Fibroblast of lung (primary cell): ENCODE results near the gene EBLN2. TPM values are rescaled to one million over a fixed set of nuclear protein-coding genes. Genes with fewer than 3 reads are reported as not detected.

Experiments used
- DNase-seq, 2 donors: peaks; one replicate each; pipeline versions ENCODE4 v3.0.0 to v3.0.0-alpha.2; 2010; ENCODE audit warnings: low read depth in 2 of 2
- H2AFZ ChIP-seq: 2 replicates; pipeline ENCODE4 v1.5.1; 2012; ENCODE audit warnings: low read length, control low read depth, inconsistent platforms
- H3K27ac ChIP-seq: 2 replicates; pipeline ENCODE4 v1.5.1; 2011; ENCODE audit warnings: low read length, control low read depth; ENCODE audit not compliant: insufficient read depth
- H3K27me3 ChIP-seq: 2 replicates; pipeline ENCODE4 v1.5.1; 2011; ENCODE audit warnings: mild to moderate bottlenecking, low read length; ENCODE audit not compliant: control insufficient read depth, insufficient read depth
- H3K36me3 ChIP-seq: 2 replicates; pipeline ENCODE4 v1.5.1; 2011; ENCODE audit warnings: low read length; ENCODE audit not compliant: control insufficient read depth, insufficient read depth
- H3K4me1 ChIP-seq: 2 replicates; pipeline ENCODE4 v1.5.1; 2011; ENCODE audit warnings: low read length; ENCODE audit not compliant: control insufficient read depth, insufficient read depth; ENCODE audit errors: extremely low read depth
- H3K4me2 ChIP-seq: 2 replicates; pipeline ENCODE4 v1.5.1; 2011; ENCODE audit warnings: low read length, control low read depth; ENCODE audit not compliant: insufficient read depth; ENCODE audit errors: extremely low read depth
- H3K4me3 ChIP-seq, 4 experiments: fragments of 200-600 bp in 1 of 4; sonication (generic) in 1 of 4; replicated peaks in 1 of 4; 2 replicates each; pipeline ENCODE4 v1.5.1; 2011 to 2016; ENCODE audit warnings: low read length in 4 of 4, low read depth in 3 of 4, mild to moderate bottlenecking in 3 of 4, control low read depth in 2 of 4, inconsistent platforms in 1 of 4, mixed read lengths in 1 of 4; ENCODE audit not compliant: insufficient read depth in 1 of 4; ENCODE audit errors: control extremely low read depth in 1 of 4
- H3K79me2 ChIP-seq: 2 replicates; pipeline ENCODE4 v1.5.1; 2012; ENCODE audit warnings: mild to moderate bottlenecking, low read length, inconsistent platforms; ENCODE audit not compliant: control insufficient read depth, insufficient read depth
- H3K9ac ChIP-seq: 2 replicates; pipeline ENCODE4 v1.5.1; 2011; ENCODE audit warnings: mild to moderate bottlenecking, low read length, control low read depth; ENCODE audit not compliant: insufficient read depth
- H3K9me3 ChIP-seq: 2 replicates; pipeline ENCODE4 v1.5.1; 2012; ENCODE audit warnings: low read depth, low read length; ENCODE audit not compliant: control insufficient read depth, insufficient read depth
- H4K20me1 ChIP-seq: 2 replicates; pipeline ENCODE4 v1.5.1; 2011; ENCODE audit warnings: low read length; ENCODE audit not compliant: control insufficient read depth, insufficient read depth; ENCODE audit errors: extremely low read depth
- EZH2 ChIP-seq: IDR thresholded peaks from 2 replicates; pipeline ENCODE4 v1.5.1; 2012; ENCODE audit warnings: low read length, control low read depth, mild to moderate bottlenecking; ENCODE audit errors: missing control alignments
- polyA plus RNA-seq, 2 donors: library from polyadenylated mRNA; depleted of rRNA in 1 of 2; stranded (reverse) in 1 of 2; unstranded in 1 of 2; fragments of >200 nt; gene quantifications; 2 replicates each; pipeline ENCODE4 v1.2.1, GENCODE V29; 2011 to 2012; ENCODE audit warnings: missing spikeins in 1 of 2
- total RNA-seq: library from RNA; depleted of rRNA; stranded (reverse); fragments of >200 nt; gene quantifications from 2 replicates; pipeline ENCODE4 v1.2.1, GENCODE V29; 2014
- TF ChIP-seq, protein P1 (sequence below), 2 donors: IDR thresholded peaks in 1 of 2; conservative IDR thresholded peaks in 1 of 2; 1 replicate in 1 of 2; 2 replicates in 1 of 2; pipeline ENCODE4 v1.5.1; 2011 to 2012; ENCODE audit warnings: low read length in 2 of 2, control low read depth in 1 of 2, inconsistent platforms in 1 of 2, low read depth in 1 of 2, mild to moderate bottlenecking in 1 of 2

The EBLN2 gene
- total and polyA plus RNA-seq, 2 donors (not counting 1 experiment from before 2014, with no cell fraction given) = 0.87 to 3.0 TPM

DNA sequence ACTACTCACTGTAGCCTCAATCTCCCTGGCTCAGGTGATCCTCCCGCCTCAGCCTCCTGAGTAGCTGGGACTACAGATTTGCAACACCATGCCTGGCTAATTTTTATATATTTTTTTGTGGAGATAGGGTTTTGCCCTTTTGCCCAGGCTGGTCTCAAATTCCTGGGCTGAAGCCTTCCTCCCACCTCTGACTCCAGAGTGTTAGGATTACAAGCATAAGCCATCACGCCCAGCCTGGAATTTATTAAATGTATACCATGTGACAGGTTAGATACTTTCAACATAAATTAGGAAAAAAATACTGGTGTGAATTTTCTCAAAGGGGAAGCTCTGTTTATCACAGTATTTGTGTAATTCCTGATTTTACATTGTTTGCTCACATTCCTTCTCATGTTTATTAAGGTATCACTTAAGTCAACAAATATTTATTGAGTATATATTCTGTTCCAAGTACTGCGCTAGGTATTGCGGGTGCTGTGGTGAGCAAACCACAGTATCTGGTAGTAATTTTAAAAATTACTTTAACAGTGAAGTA, 40.1 kb upstream of the EBLN2 start:
- Histone ChIP-seq H3K27ac (no peak overlapping the region), H3K4me3 (no peak overlapping the region), H2AFZ (no peak overlapping the region), H3K36me3 (no peaks in the 10 kb centered on the region), H4K20me1 (no peaks in the 10 kb centered on the region), H3K27me3 (no peaks in the 10 kb centered on the region), H3K79me2 (peaks cover 94% of the 10 kb centered on the region), H3K4me2 (no peak overlapping the region), H3K4me1 (no peaks in the 10 kb centered on the region), H3K9ac (no peak overlapping the region), H3K9me3 (no peaks in the 10 kb centered on the region)
- TF ChIP-seq EZH2 = no peak
- TF ChIP-seq, protein P1, sequence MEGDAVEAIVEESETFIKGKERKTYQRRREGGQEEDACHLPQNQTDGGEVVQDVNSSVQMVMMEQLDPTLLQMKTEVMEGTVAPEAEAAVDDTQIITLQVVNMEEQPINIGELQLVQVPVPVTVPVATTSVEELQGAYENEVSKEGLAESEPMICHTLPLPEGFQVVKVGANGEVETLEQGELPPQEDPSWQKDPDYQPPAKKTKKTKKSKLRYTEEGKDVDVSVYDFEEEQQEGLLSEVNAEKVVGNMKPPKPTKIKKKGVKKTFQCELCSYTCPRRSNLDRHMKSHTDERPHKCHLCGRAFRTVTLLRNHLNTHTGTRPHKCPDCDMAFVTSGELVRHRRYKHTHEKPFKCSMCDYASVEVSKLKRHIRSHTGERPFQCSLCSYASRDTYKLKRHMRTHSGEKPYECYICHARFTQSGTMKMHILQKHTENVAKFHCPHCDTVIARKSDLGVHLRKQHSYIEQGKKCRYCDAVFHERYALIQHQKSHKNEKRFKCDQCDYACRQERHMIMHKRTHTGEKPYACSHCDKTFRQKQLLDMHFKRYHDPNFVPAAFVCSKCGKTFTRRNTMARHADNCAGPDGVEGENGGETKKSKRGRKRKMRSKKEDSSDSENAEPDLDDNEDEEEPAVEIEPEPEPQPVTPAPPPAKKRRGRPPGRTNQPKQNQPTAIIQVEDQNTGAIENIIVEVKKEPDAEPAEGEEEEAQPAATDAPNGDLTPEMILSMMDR (conservative IDR thresholded peaks at IDR 0.05 in 1 of 2, IDR thresholded peaks at IDR 0.05 in 1 of 2; ENCODE audit: low read depth in 1 of 2, low read length in 2 of 2) = no peak
- no peak for DNase-seq

- no peaks in the 10 kb centered on the region for H3K27me3 ChIP-seq
- TF ChIP-seq EZH2 = no peak
- TF ChIP-seq, protein P1 (conservative IDR thresholded peaks at IDR 0.05 in 1 of 2, IDR thresholded peaks at IDR 0.05 in 1 of 2; ENCODE audit: low read depth in 1 of 2, low read length in 2 of 2) = no peak
- H3K36me3 ChIP-seq = no peaks in the 10 kb centered on the region
- no peak overlapping the region for H3K4me2 ChIP-seq
- H4K20me1 ChIP-seq = no peaks in the 10 kb centered on the region
- H3K9me3 ChIP-seq = no peaks in the 10 kb centered on the region
- H3K27ac ChIP-seq = no peak overlapping the region
- DNase-seq = no peak
- H3K4me1 ChIP-seq = peaks cover 6% of the 10 kb centered on the region
- H3K4me3 ChIP-seq = no peak overlapping the region
- peaks cover 91% of the 10 kb centered on the region for H3K79me2 ChIP-seq
- H3K9ac ChIP-seq = no peak overlapping the region
- no peak overlapping the region for H2AFZ ChIP-seq
Measured at GRCh38 chr3:73024836-73025235, 36.6 kb upstream of the EBLN2 start.

DNA sequence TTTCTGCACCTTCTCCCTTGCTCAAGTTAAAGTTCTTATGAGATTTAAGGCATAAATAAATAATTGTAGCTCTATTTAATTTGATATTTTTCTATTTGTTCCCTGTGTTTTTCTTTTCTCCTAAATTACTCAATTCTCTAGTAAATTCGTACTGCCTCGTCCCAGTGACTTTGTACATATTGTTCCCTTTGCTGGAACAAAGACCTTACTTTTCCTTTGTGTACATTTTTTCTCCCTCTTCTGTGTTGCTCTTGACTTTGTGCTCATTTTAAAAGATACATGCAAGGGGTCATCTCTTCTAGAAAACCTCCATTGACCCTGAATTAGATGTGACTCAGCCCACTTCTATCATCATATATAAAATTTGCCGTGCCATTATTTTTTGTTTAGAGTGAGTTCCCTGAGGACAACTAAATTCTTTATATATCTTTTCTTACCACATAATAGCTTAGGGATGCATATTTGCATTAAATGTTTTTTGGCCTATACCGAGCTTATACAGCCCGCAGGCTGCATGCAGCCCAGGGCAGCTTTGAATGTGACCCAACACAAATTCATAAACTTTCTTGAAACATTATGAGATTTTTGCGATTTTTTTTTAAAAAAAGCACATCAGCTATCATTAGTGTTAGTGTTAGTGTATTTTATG, 35.2 kb upstream of the EBLN2 start:
- TF ChIP-seq, protein P1 (conservative IDR thresholded peaks at IDR 0.05 in 1 of 2, IDR thresholded peaks at IDR 0.05 in 1 of 2; ENCODE audit: low read depth in 1 of 2, low read length in 2 of 2) = no peak
- TF ChIP-seq EZH2 = no peak
- no peaks in the 10 kb centered on the region for H4K20me1 ChIP-seq
- DNase-seq = no peak

More for the DNA sequence above, 35.2 kb upstream of the EBLN2 start:
- Histone ChIP-seq H3K36me3 (no peaks in the 10 kb centered on the region), H3K4me3 (no peak overlapping the region), H3K27me3 (no peaks in the 10 kb centered on the region), H3K79me2 (peaks cover 91% of the 10 kb centered on the region), H3K4me2 (no peak overlapping the region), H3K9ac (no peak overlapping the region), H3K9me3 (no peaks in the 10 kb centered on the region), H3K27ac (no peak overlapping the region), H2AFZ (no peak overlapping the region), H3K4me1 (peaks cover 6% of the 10 kb centered on the region)
